Adrenal gland (tissue), 12 donors: ENCODE measurements around the gene AVP. TPM values are rescaled to one million over a fixed set of nuclear protein-coding genes. Genes with fewer than 3 reads are reported as not detected.

Experiments used
- DNase-seq, 7 donors: peaks; one replicate each; pipeline ENCODE4 v3.0.0-alpha.2; 2019 to 2020
- H3K27ac ChIP-seq, 5 donors: fragments of 200-600 bp; sonication (generic) in 4 of 5; 1 replicate in 3 of 5; 2 replicates in 2 of 5; pipeline versions ENCODE4 v1.5.1 to v1.8.0; 2016 to 2020; ENCODE audit warnings: mild to moderate bottlenecking in 1 of 5
- H3K27me3 ChIP-seq: fragments of 200-600 bp; 2 replicates; pipeline ENCODE4 v1.8.0; 2021
- H3K36me3 ChIP-seq, 2 donors: fragments of 200-600 bp; replicated peaks in 1 of 2; 1 replicate in 1 of 2; 2 replicates in 1 of 2; pipeline versions ENCODE4 v1.5.1 to v1.8.0; 2018 to 2022
- H3K4me1 ChIP-seq, 2 donors: fragments of 200-600 bp; replicated peaks in 1 of 2; 1 replicate in 1 of 2; 2 replicates in 1 of 2; pipeline versions ENCODE4 v1.5.1 to v1.8.0; 2018 to 2021
- H3K4me3 ChIP-seq, 4 donors: fragments of 200-600 bp; sonication (generic) in 3 of 4; one replicate each; pipeline ENCODE4 v1.5.1; 2016 to 2018
- H3K9me3 ChIP-seq, 3 donors: fragments of 200-600 bp; sonication (generic) in 1 of 3; replicated peaks in 1 of 3; 1 replicate in 2 of 3; 2 replicates in 1 of 3; pipeline versions ENCODE4 v1.5.1 to v1.8.0; 2016 to 2021
- CTCF ChIP-seq, 6 experiments: fragments of 450-650 bp in 4 of 6; fragments of 200-600 bp in 2 of 6; sonication (generic) in 1 of 6; IDR thresholded peaks; 1 replicate in 5 of 6; 2 replicates in 1 of 6; pipeline versions ENCODE4 v1.5.1 to v1.8.0; 2016 to 2021; ENCODE audit warnings: antibody characterized with exemption in 6 of 6, mild to moderate bottlenecking in 2 of 6, moderate library complexity in 1 of 6
- POLR2A ChIP-seq, 2 donors: fragments of 450-650 bp; IDR thresholded peaks; one replicate each; pipeline ENCODE4 v1.6.1; 2017; ENCODE audit warnings: antibody characterized with exemption in 2 of 2, mild to moderate bottlenecking in 2 of 2, moderate library complexity in 1 of 2
- WGBS, 4 donors: extraction: QIAGEN DNeasy Blood & Tissue Kit in 2 of 4; methylation state at CpG; one replicate each; pipeline versions ENCODE4 v1.1.5 to v1.1.7; 2013 to 2017; 5-methylcytosine and 5-hydroxymethylcytosine counted together
- intact Hi-C, 2 donors: fragments of 100-400 bp; cut with DNase I; formaldehyde crosslinking; loops; one replicate each; pipeline versions ENCODE4 v1.14.1 to v1.15.0; 2022 to 2023
- polyA plus RNA-seq, 3 donors: library from polyadenylated mRNA; stranded (reverse); fragments of 200-250 nt in 2 of 3; fragments of 350-450 nt in 1 of 3; fragmentation: Illumina TruSeq in 1 of 3; extraction: RNeasy Lipid Tissue Mini Kit (QIAGEN cat#74804) in 1 of 3; gene quantifications; one replicate each; pipeline ENCODE4 v1.2.3, GENCODE V29; 2013 to 2014
- total RNA-seq, 9 donors: library from RNA; depleted of rRNA in 4 of 9; stranded (reverse); fragments of >200 nt in 4 of 9; fragments of 120-200 nt in 1 of 9; fragmentation: NEBNext Ultra II Directional in 1 of 9; extraction: Animal tissue kit (Norgen Biotek cat#: 25700) in 1 of 9; gene quantifications; one replicate each; pipeline versions ENCODE4 v1.1.0 to v1.2.4, GENCODE V29; 2013 to 2023
- donor health status: healthy with polysubstance abuse.
- donor health status: Bipolar disorder and iron deficiency.
- donor health status: DM: yes; HTN: yes; CAD: no.
- donor health status: DM: no; HTN: no; CAD: no.
- donor health status: DM: no; HTN: no; CAD: no.
- donor health status: DM: yes; HTN: yes; CAD: no.

Gene AVP
- total and polyA plus RNA-seq, 12 donors, result 0.27 to 0.75 (median 0.64) TPM; not detected in 8

- Histone ChIP-seq H3K27ac (no peak overlapping the region), H3K36me3 (no peaks in the 10 kb centered on the region), H3K4me3 (no peak overlapping the region), H3K9me3 (no peaks in the 10 kb centered on the region), H3K4me1 (peaks cover 0 to 5% of the 10 kb centered on the region in 2 donors), H3K27me3 (peaks cover 23% of the 10 kb centered on the region)
- DNase-seq, result no peak
- TF ChIP-seq POLR2A (IDR thresholded peaks at IDR 0.05) (no peak), CTCF (IDR thresholded peaks at IDR 0.05) (no peak)
- WGBS, 4 donors, result 64 to 67% (median 64%) methylated on average over 5 to 10 of the region's 10 CpGs
- intact Hi-C loops, result no loop called here
Measured at GRCh38 chr20:3093861-3094361, 9.4 kb upstream of the AVP start.

GRCh38 chr20:3092611-3093379 lies 8.3 kb upstream of the AVP start:
- Histone ChIP-seq H3K27ac (no peak overlapping the region), H3K4me1 (peaks cover 0 to 5% of the 10 kb centered on the region in 2 donors), H3K9me3 (no peaks in the 10 kb centered on the region), H3K36me3 (no peaks in the 10 kb centered on the region), H3K4me3 (peak overlapping the region in 1 of 4 donors; percentile 33), H3K27me3 (peaks cover 23% of the 10 kb centered on the region)
- no peak for DNase-seq
- 12 to 53% (median 21%) methylated on average over 11 to 76 of the region's 81 CpGs for WGBS, 4 donors
- TF ChIP-seq CTCF (IDR thresholded peaks at IDR 0.05) (no peak), POLR2A (IDR thresholded peaks at IDR 0.05) (no peak)
- intact Hi-C loops, result no loop called here

- WGBS, 4 donors, result 0 to 16% (median 5%) methylated on average over 1 of the region's 1 CpG
- H3K36me3 ChIP-seq, result no peaks in the 10 kb centered on the region
Measured at GRCh38 chr20:3090565-3090964, 6.0 kb upstream of the AVP start.

GRCh38 chr20:3088031-3088430 lies 3.5 kb upstream of the AVP start:
- WGBS, 4 donors, result 82 to 93% (median 91%) methylated on average over 7 of the region's 7 CpGs
- H3K27me3 ChIP-seq, result peaks cover 19% of the 10 kb centered on the region
- TF ChIP-seq CTCF (IDR thresholded peaks at IDR 0.05), result no peak
- no peak for TF ChIP-seq POLR2A (IDR thresholded peaks at IDR 0.05)
- H3K9me3 ChIP-seq, result no peaks in the 10 kb centered on the region
- no peak overlapping the region for H3K27ac ChIP-seq
- H3K4me1 ChIP-seq, result peaks cover 5 to 9% of the 10 kb centered on the region in 2 donors
- no peaks in the 10 kb centered on the region for H3K36me3 ChIP-seq
- intact Hi-C loops, result no loop called here
- H3K4me3 ChIP-seq, result no peak overlapping the region
- DNase-seq, result no peak

More at GRCh38 chr20:3090565-3090964, 6.0 kb upstream of the AVP start:
- TF ChIP-seq CTCF (IDR thresholded peaks at IDR 0.05) (no peak), POLR2A (IDR thresholded peaks at IDR 0.05) (no peak)
- Histone ChIP-seq H3K4me3 (no peak overlapping the region), H3K4me1 (peaks cover 0 to 5% of the 10 kb centered on the region in 2 donors), H3K27me3 (peaks cover 23% of the 10 kb centered on the region), H3K27ac (no peak overlapping the region), H3K9me3 (no peaks in the 10 kb centered on the region)
- no peak for DNase-seq
- intact Hi-C loops, result no loop called here
